SU-DHL-6 (cell line): ENCODE data around the gene RASL11B.

Source experiments
- H2AFZ ChIP-seq: fragments of 200-600 bp; sonication (generic); 2 replicates; pipeline ENCODE4 v1.6.1; 2014; ENCODE audit warnings: low read depth, mild to moderate bottlenecking, moderate library complexity, mixed read lengths, antibody characterized with exemption, low read length; ENCODE audit not compliant: severe bottlenecking
- H3F3A ChIP-seq: fragments of 200-600 bp; shearing (Covaris generic); 2 replicates; pipeline ENCODE4 v1.6.0; 2016; ENCODE audit warnings: antibody characterized with exemption, mild to moderate bottlenecking; ENCODE audit not compliant: insufficient read depth
- H3K27ac ChIP-seq: fragments of 200-600 bp; sonication (generic); 2 replicates; pipeline ENCODE4 v1.5.1; 2016; ENCODE audit warnings: low read depth, mild to moderate bottlenecking, low read length, moderate library complexity, mixed read lengths
- H3K27me3 ChIP-seq: fragments of 200-600 bp; sonication (generic), shearing (Covaris generic); 2 replicates; pipeline ENCODE4 v1.6.0; 2014; ENCODE audit warnings: mild to moderate bottlenecking, low read length
- H3K36me3 ChIP-seq: fragments of 200-600 bp; sonication (generic); 2 replicates; pipeline ENCODE4 v1.6.1; 2014; ENCODE audit warnings: mild to moderate bottlenecking, low read length, mixed read lengths
- H3K4me2 ChIP-seq: fragments of 300-600, 200-600 bp; shearing (Covaris generic), sonication (generic); 2 replicates; pipeline ENCODE4 v1.6.0; 2014; ENCODE audit warnings: low read length, low read depth, mild to moderate bottlenecking; ENCODE audit not compliant: poor library complexity, severe bottlenecking
- H3K4me3 ChIP-seq: fragments of 200-600 bp; sonication (generic); 2 replicates; pipeline ENCODE4 v1.5.1; 2014; ENCODE audit warnings: antibody characterized with exemption, low read length, mild to moderate bottlenecking, mixed read lengths; ENCODE audit not compliant: insufficient read depth, poor library complexity, severe bottlenecking
- H3K79me2 ChIP-seq: fragments of 200-600 bp; sonication (generic); 2 replicates; pipeline ENCODE4 v1.6.1; 2014; ENCODE audit warnings: mild to moderate bottlenecking, low read length, moderate library complexity; ENCODE audit not compliant: insufficient read depth
- H3K9ac ChIP-seq: fragments of 200-600 bp; sonication (generic); 2 replicates; pipeline ENCODE4 v1.7.0; 2014; ENCODE audit warnings: mild to moderate bottlenecking, low read length
- H3K9me2 ChIP-seq: fragments of 200-600 bp; sonication (generic); replicated peaks from 2 replicates; pipeline ENCODE4 v1.6.1; 2014; ENCODE audit warnings: low read length; ENCODE audit not compliant: insufficient read depth
- H3K9me3 ChIP-seq: fragments of 200-600 bp; sonication (generic); 2 replicates; pipeline ENCODE4 v1.6.1; 2014; ENCODE audit warnings: low read length, mixed read lengths; ENCODE audit not compliant: insufficient read depth
- H4K20me1 ChIP-seq: fragments of 200-600 bp; sonication (generic); 2 replicates; pipeline ENCODE4 v1.6.1; 2014; ENCODE audit warnings: low read depth, mild to moderate bottlenecking, antibody characterized with exemption, low read length, moderate library complexity, mixed read lengths
- CTCF ChIP-seq: fragments of 200-600 bp; sonication (generic); IDR thresholded peaks from one replicate; pipeline ENCODE4 v1.5.1; 2017; ENCODE audit warnings: antibody characterized with exemption, mild to moderate bottlenecking, low read length, moderate library complexity; ENCODE audit not compliant: insufficient read depth, poor library complexity, severe bottlenecking
- EZH2phosphoT487 ChIP-seq: fragments of 200-600 bp; sonication (generic), shearing (Covaris generic); conservative IDR thresholded peaks from 2 replicates; pipeline ENCODE4 v1.6.1; 2018; ENCODE audit warnings: mild to moderate bottlenecking, antibody characterized with exemption, low read length, moderate library complexity, mixed read lengths

The RASL11B gene

GRCh38 chr4:52864793-52865192 is 2.7 kb downstream of the RASL11B start:
- Histone ChIP-seq H2AFZ (no peak overlapping the region), H3K4me2 (no peak overlapping the region), H3K9me3 (no peaks in the 10 kb centered on the region), H3K27ac (no peak overlapping the region), H3K4me3 (no peak overlapping the region), H3K9ac (no peak overlapping the region), H3K9me2 (no peaks in the 10 kb centered on the region), H3K79me2 (no peaks in the 10 kb centered on the region), H3F3A (no peaks in the 10 kb centered on the region), H3K36me3 (no peaks in the 10 kb centered on the region), H3K27me3 (no peaks in the 10 kb centered on the region), H4K20me1 (no peaks in the 10 kb centered on the region)
- no peak for TF ChIP-seq EZH2phosphoT487
- no peak for TF ChIP-seq CTCF

GRCh38 chr4:52865300-52865699 is 3.2 kb downstream of the RASL11B start:
- Histone ChIP-seq H3F3A (no peaks in the 10 kb centered on the region), H3K9me3 (no peaks in the 10 kb centered on the region), H3K4me2 (no peak overlapping the region)

GRCh38 chr4:52866734-52867133 is 4.6 kb downstream of the RASL11B start:
- Histone ChIP-seq H3K9ac (no peak overlapping the region), H3K27me3 (no peaks in the 10 kb centered on the region), H3F3A (no peaks in the 10 kb centered on the region), H4K20me1 (no peaks in the 10 kb centered on the region), H2AFZ (no peak overlapping the region), H3K9me2 (no peaks in the 10 kb centered on the region), H3K27ac (no peak overlapping the region), H3K4me2 (no peak overlapping the region), H3K36me3 (no peaks in the 10 kb centered on the region), H3K9me3 (no peaks in the 10 kb centered on the region), H3K4me3 (no peak overlapping the region), H3K79me2 (no peaks in the 10 kb centered on the region)
- no peak for TF ChIP-seq EZH2phosphoT487
- TF ChIP-seq CTCF = no peak

More at GRCh38 chr4:52865300-52865699, 3.2 kb downstream of the RASL11B start:
- H3K36me3 ChIP-seq = no peaks in the 10 kb centered on the region
- H2AFZ ChIP-seq = no peak overlapping the region
- H3K27ac ChIP-seq = no peak overlapping the region
- H3K9me2 ChIP-seq = no peaks in the 10 kb centered on the region
- no peak overlapping the region for H3K9ac ChIP-seq
- H3K27me3 ChIP-seq = no peaks in the 10 kb centered on the region
- H4K20me1 ChIP-seq = no peaks in the 10 kb centered on the region
- TF ChIP-seq CTCF (no peak), EZH2phosphoT487 (no peak)
- H3K79me2 ChIP-seq = no peaks in the 10 kb centered on the region
- no peak overlapping the region for H3K4me3 ChIP-seq

- no peak overlapping the region for H3K27ac ChIP-seq
- H3F3A ChIP-seq = no peaks in the 10 kb centered on the region
- no peaks in the 10 kb centered on the region for H3K27me3 ChIP-seq
- no peaks in the 10 kb centered on the region for H3K9me3 ChIP-seq
- H2AFZ ChIP-seq = no peak overlapping the region
- no peaks in the 10 kb centered on the region for H3K79me2 ChIP-seq
- no peaks in the 10 kb centered on the region for H3K9me2 ChIP-seq
- H3K4me3 ChIP-seq = no peak overlapping the region
- no peaks in the 10 kb centered on the region for H4K20me1 ChIP-seq
- TF ChIP-seq CTCF = no peak
- TF ChIP-seq EZH2phosphoT487 = no peak
- H3K9ac ChIP-seq = no peak overlapping the region
- no peak overlapping the region for H3K4me2 ChIP-seq
- no peaks in the 10 kb centered on the region for H3K36me3 ChIP-seq
These were observed 5.0 kb downstream of the RASL11B start for GRCh38 chr4:52867163-52867562.
